Measurements from ENCODE around the gene NYNRIN. TPM values are rescaled to one million over a fixed set of nuclear protein-coding genes. Genes with fewer than 3 reads are reported as not detected.

Gene NYNRIN
- total and polyA plus RNA-seq, 10 of the 15 experiments (the other 5 are each of a cell fraction or from before 2014, with no cell fraction given), result under 0.01 to 0.15 (median 0.01) TPM; not detected in 5

GRCh38 chr14:24362241-24362960 is 36.4 kb upstream of the NYNRIN start:
- peaks cover 0 to under 1% of the 10 kb centered on the region in 2 experiments; a peak in 3 of 4 replicates for H3K27me3 ChIP-seq (replicated peaks in 1 of 2; ENCODE audit: control insufficient read depth in 2 of 2, insufficient read depth in 2 of 2, low read length in 1 of 2)
- ChIA-PET SMC1A (ENCODE audit: uncharacterized antibody, unreplicated experiment) (interaction anchor here (1.1 to 2.0 kb wide), 8 partner anchors 17 to 74 kb away, joined by 3 to 15 read pairs (median 6); partner anchors contain the start of gene RIPK3), RAD21 (ENCODE audit: unreplicated experiment) (interaction anchor here (1.1 to 3.0 kb wide), 5 partner anchors 19 to 75 kb away, joined by 3 to 23 read pairs (median 4); no protein-coding TSS in a partner anchor), CTCF (interaction anchor here (0.6 to 7.7 kb wide), 12 partner anchors 13 to 123 kb away, joined by 3 to 79 read pairs (median 6); partner anchors contain the start of genes KHNYN and RIPK3), POLR2A (interaction anchor here (1.2 to 2.2 kb wide), 4 partner anchors 23 to 69 kb away, joined by 3 to 8 read pairs (median 4); partner anchors contain the start of genes KHNYN and RIPK3)
- no peak overlapping the region for H3K9ac ChIP-seq (ENCODE audit: control insufficient read depth, insufficient read depth, low read length)
- intact Hi-C loops (cut with micrococcal nuclease; ENCODE audit: unreplicated experiment), result no loop called here
- FAIRE-seq, result no peak
- in situ Hi-C loops (cut with MboI), result no loop called here
- H3K9me3 ChIP-seq (replicated peaks; ENCODE audit: control insufficient read depth, insufficient read depth, low read length), result no peaks in the 10 kb centered on the region
- no peak overlapping the region for H3K27ac ChIP-seq (ENCODE audit: control insufficient read depth, insufficient read depth)
- H3K4me3 ChIP-seq, result no peak overlapping the region
- WGBS (ENCODE audit: insufficient coverage, insufficient replicate concordance, low lambda C conversion rate, missing lambda C conversion rate), result 0% methylated on average over 2 of the region's 2 CpGs
- no peaks in the 10 kb centered on the region for H3K36me3 ChIP-seq (ENCODE audit: control insufficient read depth in 2 of 2, insufficient read depth in 2 of 2, low read length in 1 of 2)
- H3K4me2 ChIP-seq (ENCODE audit: control insufficient read depth, insufficient read depth), result no peak overlapping the region
- no peaks in the 10 kb centered on the region for H3K79me2 ChIP-seq (ENCODE audit: control insufficient read depth, insufficient read depth, low read length)
- H2AFZ ChIP-seq (ENCODE audit: control insufficient read depth, low read depth, low read length), result no peak overlapping the region
- H4K20me1 ChIP-seq (ENCODE audit: control insufficient read depth, insufficient read depth), result no peaks in the 10 kb centered on the region
- DNase-seq (ENCODE audit: low read depth, low spot score), result no peak
- ATAC-seq, result no peak
- no TSS peak for BruUV-seq (replicated peaks)
- H3K4me1 ChIP-seq (ENCODE audit: control insufficient read depth, insufficient read depth, low read length), result peaks cover 15% of the 10 kb centered on the region
- TF ChIP-seq GATAD2B (conservative IDR thresholded peaks at IDR 0.05; ENCODE audit: low read depth), result no peak
- TF ChIP-seq NRF1 (conservative IDR thresholded peaks at IDR 0.05; ENCODE audit: low read depth, low read length), result no peak
- no peak for TF ChIP-seq NFXL1 (IDR thresholded peaks at IDR 0.05; ENCODE audit: borderline replicate concordance)
- no peak for TF ChIP-seq JUND (IDR thresholded peaks at IDR 0.05; ENCODE audit: low read depth, low read length)
- TF ChIP-seq SP1 (IDR thresholded peaks at IDR 0.05; ENCODE audit: low read depth, low read length), result no peak
- no peak for TF ChIP-seq ZNF592 (IDR thresholded peaks at IDR 0.05)
- TF ChIP-seq ATF2 (IDR thresholded peaks at IDR 0.05; ENCODE audit: low read length), result no peak
- TF ChIP-seq CHD1 (IDR thresholded peaks at IDR 0.05; ENCODE audit: low read depth, low read length), result no peak
- no peak for TF ChIP-seq SKIL (IDR thresholded peaks at IDR 0.05; ENCODE audit: low read depth, poor library complexity, severe bottlenecking)
- no peak for TF ChIP-seq POLR2AphosphoS5 (IDR thresholded peaks at IDR 0.05; ENCODE audit: low read length)
- TF ChIP-seq BACH1 (IDR thresholded peaks at IDR 0.05; ENCODE audit: borderline replicate concordance), result no peak
- TF ChIP-seq IKZF1 (conservative IDR thresholded peaks at IDR 0.05), result no peak
- no peak for TF ChIP-seq IRF5 (IDR thresholded peaks at IDR 0.05; ENCODE audit: borderline replicate concordance)
